Measurements from ENCODE around the gene SLC35A2. TPM values are rescaled to one million over a fixed set of nuclear protein-coding genes. Genes with fewer than 3 reads are reported as not detected.

Gene SLC35A2
- 22.6 and 23.0 TPM in 2 replicates for total RNA-seq

GRCh38 chrX:48911412-48912182 lies at the start of gene SLC35A2:
SLC35A2 (minus strand) TSS chrX:48911646; CDS start chrX:48911636, 10 bp downstream.

GRCh38 chrX:48957477-48957826 lies 46.0 kb upstream of the SLC35A2 start, which contains the start of gene OTUD5:
OTUD5 (minus strand) TSS chrX:48957607; CDS start chrX:48957570, 37 bp downstream.

GRCh38 chrX:48918643-48919340 lies 7.3 kb upstream of the SLC35A2 start, which contains the start of gene PIM2:
PIM2 (minus strand) TSS chrX:48919024; CDS start chrX:48918834, 190 bp downstream.

GRCh38 chrX:48897625-48898306 lies 13.7 kb downstream of the SLC35A2 start, which contains the start of the genes PQBP1 and TIMM17B:
PQBP1 (plus strand) TSS chrX:48897930; CDS start chrX:48898510, 580 bp downstream.
TIMM17B (minus strand) TSS chrX:48897768; CDS start chrX:48897749, 19 bp downstream.

Small RNA genes within 50 kb of the gene (small RNA-seq; reads per million reads assigned to genes)
- not detected for gene RNU6-722P

Other genes with a start within 250 kb of the SLC35A2 start
- 0.36 TPM in 1 of 2 replicates, not detected in the other for gene WAS, start 227.8 kb downstream of the SLC35A2 start, total RNA-seq
- 2.7 and 3.2 TPM in 2 replicates for gene SUV39H1, start 214.9 kb downstream of the SLC35A2 start, total RNA-seq
- gene GLOD5, start 149.9 kb downstream of the SLC35A2 start, total RNA-seq = not detected in 2 replicates
- gene GATA1, start 125.1 kb downstream of the SLC35A2 start, total RNA-seq = not detected in 2 replicates
- 44.3 and 49.5 TPM in 2 replicates for gene HDAC6, start 109.6 kb downstream of the SLC35A2 start, total RNA-seq
- gene ERAS, start 85.1 kb downstream of the SLC35A2 start, total RNA-seq = 0.36 TPM in 1 of 2 replicates, not detected in the other
- 0.49 and 0.65 TPM in 2 replicates for gene PCSK1N, start 76.0 kb downstream of the SLC35A2 start, total RNA-seq
- 25.1 and 26.0 TPM in 2 replicates for gene TIMM17B, start 13.9 kb downstream of the SLC35A2 start, total RNA-seq
- 33.8 and 50.9 TPM in 2 replicates for gene PQBP1, start 13.7 kb downstream of the SLC35A2 start, total RNA-seq
- 4.1 and 4.4 TPM in 2 replicates for gene PIM2, start 7.4 kb upstream of the SLC35A2 start, total RNA-seq
- gene OTUD5, start 46.0 kb upstream of the SLC35A2 start, total RNA-seq = 33.3 and 36.2 TPM in 2 replicates
- 1.9 and 2.1 TPM in 2 replicates for gene KCND1, start 60.2 kb upstream of the SLC35A2 start, total RNA-seq
- gene GRIPAP1, start 90.6 kb upstream of the SLC35A2 start, total RNA-seq = 14.3 and 16.8 TPM in 2 replicates
- 76.9 and 86.8 TPM in 2 replicates for gene TFE3, start 131.7 kb upstream of the SLC35A2 start, total RNA-seq
- gene CCDC120, start 147.4 kb upstream of the SLC35A2 start, total RNA-seq = 1.1 and 1.9 TPM in 2 replicates
- 15.1 and 16.6 TPM in 2 replicates for gene PRAF2, start 162.4 kb upstream of the SLC35A2 start, total RNA-seq
- 71.3 and 72.2 TPM in 2 replicates for gene WDR45, start 168.2 kb upstream of the SLC35A2 start, total RNA-seq
- 15.4 and 16.9 TPM in 2 replicates for gene GPKOW, start 212.1 kb upstream of the SLC35A2 start, total RNA-seq